Right lobe of liver (tissue), 4 donors: ENCODE data around the gene BMP10.

Source experiments
- CTCF ChIP-seq, 4 donors: fragments of 200-600 bp in 3 of 4; fragments of 450-650 bp in 1 of 4; IDR thresholded peaks; one replicate each; pipeline versions ENCODE4 v1.5.1 to v1.8.0; 2016 to 2022; ENCODE audit warnings: antibody characterized with exemption in 4 of 4, mild to moderate bottlenecking in 2 of 4
- POLR2A ChIP-seq: fragments of 450-650 bp; IDR thresholded peaks from one replicate; pipeline ENCODE4 v1.6.1; 2017; ENCODE audit warnings: antibody characterized with exemption, mild to moderate bottlenecking
- donor health status: DM: no; HTN: no; CAD: no.
- donor health status: DM: no; HTN: no; CAD: no.
- donor health status: DM: no; HTN: yes; CAD: no.

GRCh38 chr2:68920481-68921170, 49.4 kb upstream of the BMP10 start:
- TF ChIP-seq CTCF (IDR thresholded peaks at IDR 0.05): no peak
- TF ChIP-seq POLR2A: no peak
